GM21717 (cell line): ENCODE results near the gene NR4A1.
"Not testable (repeated sequence)": the region's sequence is repeated elsewhere in the genome, so short reads cannot be mapped to it uniquely, and the experiment has no call there.

Experiments
- ATAC-seq: cut with Tn5 transposase; IDR thresholded peaks from one replicate; pipeline ENCODE4 v1.9.1; 2021; ENCODE audit warnings: mild to moderate bottlenecking, moderate library complexity; ENCODE audit not compliant: unreplicated experiment

The NR4A1 gene

DNA sequence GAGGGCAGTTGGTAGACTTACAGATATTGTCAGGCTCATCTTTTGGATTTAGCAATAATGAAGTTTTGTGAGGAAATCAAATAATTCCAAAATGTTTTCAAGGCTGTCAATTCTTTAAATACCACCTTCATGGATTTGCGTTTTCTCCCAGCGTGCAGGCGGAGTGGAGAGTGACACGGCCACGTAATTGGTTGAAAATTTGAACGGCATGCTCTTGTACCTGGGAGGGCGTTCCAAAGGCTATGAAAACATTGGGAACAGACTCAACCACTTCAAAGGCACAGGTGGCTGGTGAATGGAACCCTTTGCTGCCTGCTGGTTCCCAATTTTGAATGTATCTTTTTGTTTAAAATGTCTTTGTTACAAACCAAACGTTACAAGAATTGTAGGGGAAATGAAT lies 40.6 kb downstream of the NR4A1 start:
- no peak for ATAC-seq

DNA sequence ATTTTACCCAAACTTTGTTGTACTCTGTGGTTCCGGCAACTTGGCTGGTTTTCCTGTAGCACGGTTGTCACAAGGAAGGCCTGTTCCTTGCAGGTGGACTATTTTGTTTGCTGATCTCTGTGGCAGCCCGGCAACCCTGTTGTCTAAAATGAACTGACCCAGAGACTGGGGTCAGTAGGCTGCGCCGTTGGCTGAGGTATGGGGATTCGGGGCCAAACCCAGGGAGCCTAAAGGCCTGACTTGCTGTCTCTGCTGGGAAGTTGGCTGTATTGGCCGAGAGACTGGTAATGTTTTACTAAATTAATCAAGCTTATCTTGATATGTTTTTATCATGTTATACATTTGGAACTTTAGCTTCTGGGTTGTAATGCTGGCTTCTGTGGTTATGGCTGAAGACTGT lies 42.1 kb downstream of the NR4A1 start:
- no peak for ATAC-seq

DNA sequence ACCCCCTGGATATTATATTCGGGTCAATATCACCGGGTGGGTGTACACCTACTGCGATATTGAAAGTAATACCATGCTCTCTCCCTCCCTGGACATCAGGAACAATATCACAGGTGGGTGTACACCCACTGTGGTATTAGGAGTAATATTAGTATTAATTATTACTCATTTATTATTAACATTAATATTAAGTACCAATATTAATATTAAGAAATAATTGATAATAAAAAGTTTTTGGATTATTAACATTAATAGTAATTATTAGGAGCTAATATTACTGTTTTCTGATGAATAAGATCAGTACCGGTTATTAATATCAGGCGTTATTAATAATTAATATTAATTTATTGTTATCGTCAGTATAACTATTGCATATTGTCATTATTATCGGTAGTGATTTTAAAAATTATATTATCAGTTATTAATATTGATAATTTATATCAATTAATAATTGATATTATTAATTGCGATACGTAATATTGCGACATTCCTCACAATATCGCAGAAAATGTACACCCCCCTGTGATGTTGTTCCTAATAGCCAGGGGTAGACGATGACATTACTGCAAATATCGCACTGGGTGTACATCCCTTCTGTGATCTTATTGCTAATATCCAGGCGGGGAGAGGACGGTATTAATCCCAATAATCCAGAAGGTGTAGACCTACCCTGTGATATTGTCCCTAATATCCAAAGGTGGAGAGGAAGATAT lies 45.2 kb downstream of the NR4A1 start:
- no peak for ATAC-seq

DNA sequence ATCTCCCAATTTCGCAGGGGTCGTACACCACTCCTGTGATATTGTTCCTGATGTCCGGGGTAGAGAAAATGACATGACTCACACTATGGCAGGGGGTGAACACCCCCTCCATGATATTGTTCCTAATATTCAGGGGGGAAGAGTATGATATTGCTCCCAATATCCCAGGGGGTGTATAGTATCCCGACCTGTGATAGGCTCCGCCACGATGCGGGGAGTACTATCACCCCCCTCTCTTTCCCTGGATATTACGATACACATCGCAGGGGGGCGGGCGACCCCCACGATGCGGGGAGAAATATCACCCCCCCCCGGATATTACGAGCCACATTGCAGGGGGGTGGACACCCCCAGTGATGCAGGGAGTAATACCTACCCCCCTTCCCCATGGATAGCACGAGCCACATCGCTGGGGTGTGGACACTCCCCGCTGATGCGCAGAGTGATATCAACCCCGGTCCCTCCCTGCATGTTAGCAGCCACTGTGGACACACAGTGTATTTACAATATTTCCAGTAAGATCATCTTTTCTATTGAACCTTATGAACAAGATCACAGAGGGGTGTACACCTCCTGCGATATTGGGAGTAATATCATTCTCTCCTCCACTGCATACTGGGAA lies 45.9 kb downstream of the NR4A1 start:
- ATAC-seq: no peak

DNA sequence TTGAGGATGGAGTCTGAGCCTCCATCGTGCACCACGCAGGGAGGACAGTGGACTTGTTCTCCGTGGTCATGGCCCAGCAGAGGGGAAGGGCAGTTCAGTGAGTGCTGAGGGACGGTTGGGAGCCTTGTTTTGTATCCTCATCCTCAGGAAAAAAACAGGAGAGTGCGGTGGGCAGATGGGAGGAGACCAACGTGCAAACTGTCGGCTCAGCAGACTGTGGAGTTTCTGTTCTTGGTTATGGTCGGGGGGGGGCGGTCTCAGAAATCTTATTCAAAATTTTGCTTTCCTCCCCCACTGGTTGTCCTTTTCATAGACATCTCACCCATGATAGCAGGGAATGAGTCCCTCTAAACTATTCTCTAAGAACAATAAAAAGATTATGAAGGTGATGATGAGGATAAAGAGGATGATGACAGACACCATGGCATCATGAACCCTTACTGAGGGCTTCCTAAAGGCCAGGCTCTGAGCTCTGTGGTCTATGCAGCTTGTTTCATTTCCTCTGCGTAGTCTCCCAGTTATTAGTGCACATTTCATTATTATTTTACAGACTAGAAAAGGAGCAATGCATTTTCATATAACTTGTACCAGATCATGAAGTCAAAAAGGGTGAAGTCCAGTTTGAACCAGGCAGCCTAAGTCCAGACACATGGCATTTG lies 53.3 kb downstream of the NR4A1 start:
- ATAC-seq: not testable (repeated sequence)
